Gastrocnemius medialis (tissue), 4 donors: ENCODE measurements around the gene MZB1. TPM values are rescaled to one million over a fixed set of nuclear protein-coding genes. Genes with fewer than 3 reads are reported as not detected.
A peak's percentile ranks its signal among the peaks of the same experiment; 100 is the strongest.

Experiments used
- ATAC-seq, 2 donors: fragments of 150-250 bp; one replicate each; pipeline ENCODE4 v1.9.1; 2016
- DNase-seq, 2 donors: peaks; one replicate each; pipeline ENCODE4 v3.0.0-alpha.2; 2019
- H3K27ac ChIP-seq, 4 donors: fragments of 200-600 bp; sonication (generic); 1 replicate in 1 of 4; 2 replicates in 3 of 4; pipeline ENCODE4 v1.5.1; 2016 to 2018; ENCODE audit warnings: mild to moderate bottlenecking in 2 of 4, moderate library complexity in 1 of 4
- H3K27me3 ChIP-seq, 3 donors: fragments of 200-600 bp; sonication (generic) in 2 of 3; 1 replicate in 1 of 3; 2 replicates in 2 of 3; pipeline versions ENCODE4 v1.5.1 to v1.6.0; 2016 to 2019; ENCODE audit warnings: mild to moderate bottlenecking in 1 of 3, moderate library complexity in 1 of 3
- H3K36me3 ChIP-seq, 2 donors: fragments of 200-600 bp; sonication (generic) in 1 of 2; one replicate each; pipeline ENCODE4 v1.5.1; 2017 to 2018
- H3K4me1 ChIP-seq, 2 donors: fragments of 200-600 bp; sonication (generic) in 1 of 2; one replicate each; pipeline ENCODE4 v1.5.1; 2016 to 2017; ENCODE audit warnings: mild to moderate bottlenecking in 2 of 2
- H3K4me3 ChIP-seq, 4 donors: fragments of 200-600 bp; sonication (generic) in 3 of 4; 1 replicate in 1 of 4; 2 replicates in 3 of 4; pipeline ENCODE4 v1.5.1; 2016 to 2019; ENCODE audit warnings: mild to moderate bottlenecking in 2 of 4
- H3K9me3 ChIP-seq, 3 donors: fragments of 200-600 bp; sonication (generic) in 2 of 3; 1 replicate in 1 of 3; 2 replicates in 2 of 3; pipeline ENCODE4 v1.5.1; 2016 to 2019
- POLR2A ChIP-seq, 2 donors: fragments of 450-650 bp; IDR thresholded peaks; one replicate each; pipeline ENCODE4 v1.6.1; 2017; ENCODE audit warnings: antibody characterized with exemption in 2 of 2, mild to moderate bottlenecking in 2 of 2, moderate library complexity in 2 of 2
- in situ Hi-C, 4 donors: fragments of 200-750 bp; cut with MboI; loops; one replicate each; pipeline versions ENCODE4 v1.15.0 to v1.8.0; 2017; ENCODE audit warnings: low sequenced_read_pairs in 4 of 4
- intact Hi-C: fragments of 100-400 bp; cut with DNase I; formaldehyde crosslinking; loops from one replicate; pipeline ENCODE4 v1.15.1; 2023; ENCODE audit warnings: low total_unique reads
- total RNA-seq, 4 donors: library from RNA; depleted of rRNA; stranded (reverse); fragments of >200 nt; gene quantifications; one replicate each; pipeline versions ENCODE4 v1.1.0 to v1.2.3, GENCODE V29; 2016
- TF ChIP-seq, protein P1 (sequence below), 5 experiments: fragments of 450-650 bp in 3 of 5; fragments of 200-600 bp in 2 of 5; sonication (generic) in 2 of 5; IDR thresholded peaks in 4 of 5; conservative IDR thresholded peaks in 1 of 5; 1 replicate in 4 of 5; 2 replicates in 1 of 5; pipeline ENCODE4 v1.5.1; 2016 to 2019; ENCODE audit warnings: antibody characterized with exemption in 5 of 5, mild to moderate bottlenecking in 3 of 5, moderate library complexity in 3 of 5

MZB1 gene
- total RNA-seq, 4 donors from 2014 or later: 0.46 TPM; not detected in 3

DNA sequence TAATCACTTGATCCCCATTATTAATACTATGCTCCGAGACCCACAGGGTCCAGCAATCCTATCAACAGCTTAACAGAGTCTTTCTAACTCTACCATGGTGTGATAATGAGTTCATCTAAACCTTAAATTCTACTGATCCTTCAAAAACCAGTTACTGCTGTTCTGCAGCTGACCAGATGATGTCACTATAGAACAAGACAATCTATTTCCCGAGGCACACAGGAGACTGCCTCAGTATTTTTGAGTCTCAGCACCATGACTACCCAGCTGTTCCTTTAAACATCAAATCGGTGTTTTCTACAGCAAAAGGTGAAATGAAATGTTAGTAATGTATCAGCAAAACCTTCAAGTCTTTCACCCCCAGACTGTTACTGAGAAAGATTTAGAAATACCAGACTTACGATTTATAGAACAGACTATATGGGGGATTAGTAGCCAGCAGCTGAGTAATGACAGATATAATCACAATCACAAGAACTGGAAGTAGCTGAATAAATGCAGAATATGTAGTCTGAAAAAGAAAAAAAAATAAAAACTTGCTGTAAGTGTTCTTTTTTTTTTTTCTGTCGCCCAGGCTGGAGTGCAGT, 32.7 kb upstream of the MZB1 start:
- DNase-seq (no peak), ATAC-seq (peak; percentile 53 to 74)
- H3K9me3 ChIP-seq: no peaks in the 10 kb centered on the region
- H3K4me1 ChIP-seq: peaks cover 33 to 46% of the 10 kb centered on the region in 2 donors
- in situ Hi-C loops (loop anchor here in 2 of 4 donors (5.0 kb wide), 1 partner anchor 95 kb away; no protein-coding TSS in a partner anchor), intact Hi-C loops (loop anchor here (1.0 to 2.0 kb wide), 2 partner anchors 91 to 342 kb away; no protein-coding TSS in a partner anchor)
- H3K27me3 ChIP-seq: no peaks in the 10 kb centered on the region
- no peak for TF ChIP-seq POLR2A (IDR thresholded peaks at IDR 0.05)
- TF ChIP-seq, protein P1, sequence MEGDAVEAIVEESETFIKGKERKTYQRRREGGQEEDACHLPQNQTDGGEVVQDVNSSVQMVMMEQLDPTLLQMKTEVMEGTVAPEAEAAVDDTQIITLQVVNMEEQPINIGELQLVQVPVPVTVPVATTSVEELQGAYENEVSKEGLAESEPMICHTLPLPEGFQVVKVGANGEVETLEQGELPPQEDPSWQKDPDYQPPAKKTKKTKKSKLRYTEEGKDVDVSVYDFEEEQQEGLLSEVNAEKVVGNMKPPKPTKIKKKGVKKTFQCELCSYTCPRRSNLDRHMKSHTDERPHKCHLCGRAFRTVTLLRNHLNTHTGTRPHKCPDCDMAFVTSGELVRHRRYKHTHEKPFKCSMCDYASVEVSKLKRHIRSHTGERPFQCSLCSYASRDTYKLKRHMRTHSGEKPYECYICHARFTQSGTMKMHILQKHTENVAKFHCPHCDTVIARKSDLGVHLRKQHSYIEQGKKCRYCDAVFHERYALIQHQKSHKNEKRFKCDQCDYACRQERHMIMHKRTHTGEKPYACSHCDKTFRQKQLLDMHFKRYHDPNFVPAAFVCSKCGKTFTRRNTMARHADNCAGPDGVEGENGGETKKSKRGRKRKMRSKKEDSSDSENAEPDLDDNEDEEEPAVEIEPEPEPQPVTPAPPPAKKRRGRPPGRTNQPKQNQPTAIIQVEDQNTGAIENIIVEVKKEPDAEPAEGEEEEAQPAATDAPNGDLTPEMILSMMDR (IDR thresholded peaks at IDR 0.05 in 4 of 5, conservative IDR thresholded peaks at IDR 0.05 in 1 of 5): peak; percentile 61 to 82 (median 78)
- peaks cover 0 to 32% of the 10 kb centered on the region in 2 donors for H3K36me3 ChIP-seq
- no peak overlapping the region for H3K4me3 ChIP-seq
- H3K27ac ChIP-seq: peak overlapping the region in 1 of 4 donors; percentile 24

DNA sequence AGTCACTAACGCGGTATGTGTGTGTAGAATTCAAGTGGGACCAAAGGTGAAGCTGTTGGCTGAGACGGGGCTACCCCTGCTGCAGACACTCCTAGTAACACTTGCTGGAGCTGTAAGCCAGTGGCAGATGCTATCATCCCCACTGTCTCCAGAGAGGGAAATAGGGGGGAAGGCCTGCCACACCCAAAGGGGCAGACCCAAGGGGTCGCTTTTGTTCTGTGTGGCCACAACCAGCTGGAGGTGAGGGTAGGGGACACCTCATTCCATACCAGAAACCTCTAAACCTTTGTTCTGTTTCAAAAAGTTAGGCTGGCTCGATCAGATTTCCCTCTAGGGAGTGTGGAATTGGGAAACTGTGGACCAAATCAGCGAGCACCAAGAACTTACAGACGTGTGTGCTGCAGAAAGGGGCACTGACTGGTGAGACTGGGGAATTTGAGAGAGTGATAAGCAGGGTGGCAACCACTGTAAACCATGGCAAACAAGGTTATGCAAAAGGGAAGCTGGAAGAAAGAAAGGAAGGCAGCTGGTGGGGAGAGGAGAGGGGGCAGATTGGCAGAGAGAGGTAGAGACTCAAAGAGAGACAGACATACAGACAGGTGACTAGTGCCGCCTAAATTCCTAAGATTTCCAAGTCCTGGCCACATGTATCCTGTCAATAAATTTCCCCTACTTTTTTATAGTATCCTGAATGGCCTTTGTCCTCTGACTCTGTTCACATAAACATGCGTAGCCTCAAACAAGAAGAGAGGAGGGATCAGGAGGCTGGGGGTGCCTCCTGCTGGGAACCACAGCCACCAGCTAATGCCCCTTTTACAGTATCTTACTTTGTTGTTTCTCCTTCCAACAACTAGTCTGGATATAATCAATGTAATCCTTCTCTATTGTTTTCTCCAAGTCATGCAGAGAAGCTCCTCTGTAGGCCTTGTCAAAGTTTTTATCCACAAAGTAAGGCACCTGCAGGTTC, 29.8 kb upstream of the MZB1 start:
- TF ChIP-seq POLR2A (IDR thresholded peaks at IDR 0.05): no peak
- TF ChIP-seq, protein P1 (IDR thresholded peaks at IDR 0.05 in 4 of 5, conservative IDR thresholded peaks at IDR 0.05 in 1 of 5): no peak
- H3K27ac ChIP-seq: peak overlapping the region; percentile 83 to 90 (median 87)
- H3K9me3 ChIP-seq: no peaks in the 10 kb centered on the region
- H3K36me3 ChIP-seq: peaks cover 0 to 22% of the 10 kb centered on the region in 2 donors
- no peak overlapping the region for H3K4me3 ChIP-seq
- in situ Hi-C loops: loop anchor here in 3 of 4 donors (5.0 kb wide), 1 partner anchor 98 kb away; no protein-coding TSS in a partner anchor
- peaks cover 52 to 58% of the 10 kb centered on the region in 2 donors for H3K4me1 ChIP-seq
- ATAC-seq (no peak), DNase-seq (no peak)
- H3K27me3 ChIP-seq: no peaks in the 10 kb centered on the region
- intact Hi-C loops: loop anchor here (5.0 to 10.0 kb wide), 3 partner anchors 143 to 265 kb away; partner anchors contain the start of gene UBE2D2

DNA sequence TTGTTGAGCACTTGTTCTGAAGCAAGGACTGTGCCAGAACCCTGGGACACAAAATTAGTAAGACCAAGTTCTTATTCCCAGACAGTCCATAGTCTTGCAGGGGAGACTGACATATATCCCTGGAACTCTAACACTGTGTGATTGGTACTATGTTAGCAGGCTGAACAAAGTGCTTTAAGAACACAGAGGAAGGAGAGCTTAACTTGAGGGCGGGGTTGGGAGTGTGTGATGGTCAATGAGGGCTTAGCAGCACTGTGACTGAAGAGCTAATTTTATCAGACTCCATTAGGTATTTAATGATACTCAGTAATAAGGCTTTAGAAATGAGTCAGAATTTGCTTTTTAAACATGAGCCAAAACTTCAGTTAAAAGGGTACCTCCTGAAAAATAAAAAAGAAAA, 29.1 kb upstream of the MZB1 start:
- H3K36me3 ChIP-seq: peaks cover 0 to 20% of the 10 kb centered on the region in 2 donors
- no peaks in the 10 kb centered on the region for H3K27me3 ChIP-seq
- no peak for TF ChIP-seq POLR2A (IDR thresholded peaks at IDR 0.05)
- TF ChIP-seq, protein P1 (IDR thresholded peaks at IDR 0.05 in 4 of 5, conservative IDR thresholded peaks at IDR 0.05 in 1 of 5): no peak
- peak overlapping the region; percentile 83 to 90 (median 87) for H3K27ac ChIP-seq
- H3K4me3 ChIP-seq: no peak overlapping the region
- H3K9me3 ChIP-seq: no peaks in the 10 kb centered on the region
- intact Hi-C loops: loop anchor here (5.0 to 10.0 kb wide), 3 partner anchors 144 to 266 kb away; partner anchors contain the start of gene UBE2D2
- no peak for DNase-seq
- in situ Hi-C loops: loop anchor here in 1 of 4 donors (5.0 kb wide), 1 partner anchor 99 kb away; no protein-coding TSS in a partner anchor
- no peak for ATAC-seq
- peaks cover 58 to 60% of the 10 kb centered on the region in 2 donors for H3K4me1 ChIP-seq

DNA sequence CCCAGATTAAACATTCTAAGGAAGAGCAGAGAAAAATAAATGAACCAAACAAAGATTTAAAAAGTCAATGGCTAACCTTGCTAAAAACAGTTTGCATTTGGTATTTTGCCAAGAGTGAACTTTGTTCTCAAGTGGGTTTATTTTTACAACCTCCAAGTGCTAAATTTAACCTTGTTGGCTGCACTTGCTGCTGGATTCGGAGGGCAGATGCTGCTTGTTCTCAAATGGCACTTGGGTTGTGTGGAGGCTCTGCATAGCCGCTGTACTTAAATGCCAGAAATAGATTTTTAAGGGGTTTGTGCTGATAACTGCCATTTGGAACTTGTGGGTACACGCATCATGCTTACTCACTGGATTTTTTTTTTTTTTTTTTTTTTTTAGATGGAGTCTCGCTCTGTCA, 27.5 kb upstream of the MZB1 start:
- peak; percentile 64 to 79 for DNase-seq
- in situ Hi-C loops: loop anchor here in 1 of 4 donors (5.0 kb wide), 1 partner anchor 100 kb away; no protein-coding TSS in a partner anchor
- peaks cover 58 to 61% of the 10 kb centered on the region in 2 donors for H3K4me1 ChIP-seq
- H3K27me3 ChIP-seq: no peaks in the 10 kb centered on the region
- TF ChIP-seq, protein P1 (IDR thresholded peaks at IDR 0.05 in 4 of 5, conservative IDR thresholded peaks at IDR 0.05 in 1 of 5): no peak
- no peak for TF ChIP-seq POLR2A (IDR thresholded peaks at IDR 0.05)
- peak overlapping the region; percentile 83 to 90 (median 87) for H3K27ac ChIP-seq
- intact Hi-C loops: loop anchor here (5.0 to 10.0 kb wide), 3 partner anchors 145 to 268 kb away; partner anchors contain the start of gene UBE2D2
- no peak overlapping the region for H3K4me3 ChIP-seq
- peaks cover 0 to 11% of the 10 kb centered on the region in 2 donors for H3K36me3 ChIP-seq
- no peaks in the 10 kb centered on the region for H3K9me3 ChIP-seq
- peak; percentile 69 to 79 for ATAC-seq
